ELR (cell line): Measurements from ENCODE around the gene MTA1.
A peak's percentile ranks its signal among the peaks of the same experiment; 100 is the strongest.

Source experiments
- DNase-seq: peaks from one replicate; pipeline ENCODE4 v3.0.0-alpha.2; 2015; ENCODE audit warnings: low read depth

MTA1 gene

DNA sequence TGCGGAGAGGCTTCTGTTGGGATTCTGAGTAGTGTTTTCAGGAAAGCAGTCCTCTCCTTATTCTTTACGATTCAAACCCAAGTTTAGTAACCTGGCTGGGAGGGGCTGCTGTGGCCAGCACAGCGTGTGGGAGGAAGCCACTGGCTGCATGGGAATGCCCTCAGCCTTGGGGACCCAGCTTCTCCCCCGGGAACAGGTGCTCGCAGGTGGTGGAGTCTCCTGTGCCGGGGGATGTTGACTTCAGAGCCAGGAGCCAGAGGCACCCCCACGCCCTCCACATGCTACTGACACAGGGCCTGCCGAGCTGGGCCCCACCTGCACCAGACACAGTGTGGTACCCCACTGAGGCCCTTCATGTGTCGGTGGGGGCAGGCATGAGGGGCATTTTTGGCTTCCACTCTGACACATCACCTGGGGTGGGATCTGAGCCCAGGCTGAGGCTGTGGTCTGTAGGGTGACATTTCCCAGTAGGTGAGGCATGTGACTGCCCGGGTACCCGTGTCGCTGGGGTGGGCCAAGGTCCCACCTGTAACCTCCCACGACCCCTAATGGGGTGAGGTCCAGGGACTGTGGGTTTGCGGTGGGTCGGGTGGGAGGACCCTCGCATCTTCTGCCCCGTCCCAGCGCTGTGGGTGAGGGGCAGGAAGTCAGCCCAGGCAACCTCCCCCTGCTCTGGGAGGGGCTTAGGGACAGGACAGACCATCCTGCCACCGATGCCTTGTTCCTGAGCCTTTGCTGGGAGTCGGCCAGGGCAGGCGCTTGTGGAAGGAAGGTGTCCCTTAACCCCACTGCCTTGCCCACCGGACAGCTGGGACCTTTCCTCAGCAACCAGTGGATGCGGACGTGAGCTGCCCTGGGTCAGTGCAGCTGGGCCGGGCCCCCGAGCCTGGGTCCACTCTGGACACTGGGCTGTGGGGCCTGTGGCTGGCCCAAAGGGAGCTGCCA is 26.5 kb downstream of the MTA1 start:
- no peak for DNase-seq

DNA sequence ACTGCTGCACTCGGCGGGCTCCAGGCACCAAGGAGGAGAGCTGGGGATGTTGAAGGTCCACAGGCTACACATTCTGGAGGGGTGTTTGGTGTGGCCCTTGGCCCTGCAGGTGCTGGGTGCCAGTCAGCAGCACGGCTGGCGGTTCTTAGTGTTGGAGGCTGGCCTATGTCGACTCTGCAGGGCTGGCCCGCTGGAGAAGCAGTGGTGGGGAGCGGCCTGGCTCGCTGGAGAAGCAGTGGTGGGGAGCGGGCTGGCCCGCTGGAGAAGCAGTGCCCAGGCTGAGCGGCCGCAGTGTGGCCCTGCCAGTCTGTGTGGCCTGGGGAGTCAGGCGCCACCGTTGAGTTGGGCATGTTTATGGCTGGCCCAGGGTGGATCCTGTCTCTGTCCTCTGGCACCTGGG is 27.3 kb downstream of the MTA1 start:
- DNase-seq: no peak

DNA sequence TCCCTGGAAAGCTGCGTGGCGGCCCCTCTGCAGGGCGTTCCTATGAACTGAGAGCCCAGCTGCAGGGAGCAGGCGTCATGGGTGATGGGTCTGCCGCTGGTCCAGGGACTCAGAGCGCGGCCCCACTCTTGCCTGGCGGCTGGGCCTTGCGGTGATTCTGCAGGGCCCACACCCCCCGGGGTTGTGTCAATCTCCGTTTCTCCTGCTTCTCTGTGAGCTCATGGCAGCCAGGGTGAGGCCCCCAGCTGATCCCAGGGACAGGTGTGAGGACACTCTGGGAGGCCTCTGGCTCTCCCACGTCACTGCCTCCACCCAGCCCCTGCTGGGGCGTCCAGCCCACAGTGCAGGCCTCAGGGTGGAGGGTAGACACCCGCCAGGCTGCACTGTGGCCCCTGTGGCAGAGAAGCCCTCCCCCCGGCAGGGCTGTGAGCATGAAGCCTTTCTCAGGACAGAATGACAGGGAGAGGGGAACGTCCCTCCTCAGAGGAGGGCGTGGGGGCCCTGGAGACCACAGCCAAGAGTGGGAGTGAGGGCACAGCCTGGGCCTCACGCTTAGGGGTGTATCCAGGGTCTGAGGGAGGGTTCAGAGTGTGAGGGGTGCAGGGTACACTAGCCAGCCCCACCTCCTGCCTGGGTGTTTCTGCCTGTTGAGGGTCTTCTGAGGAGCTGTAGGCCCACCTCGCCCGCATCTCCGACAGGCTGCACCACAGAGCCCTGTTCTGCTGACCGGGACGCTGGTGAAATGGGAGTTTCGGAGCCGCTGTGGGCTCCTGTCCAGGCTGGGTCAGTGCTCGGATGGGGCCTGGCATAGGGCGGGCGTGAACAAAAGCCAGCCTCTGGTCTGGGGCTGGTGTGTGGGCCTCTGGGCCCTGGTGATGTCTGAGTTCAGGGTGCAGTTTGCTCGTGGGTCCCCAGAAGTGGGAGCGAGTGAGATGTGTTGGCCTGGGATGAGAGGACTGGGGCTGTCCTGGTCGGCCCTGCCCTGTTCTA is 28.3 kb downstream of the MTA1 start:
- DNase-seq: no peak

DNA sequence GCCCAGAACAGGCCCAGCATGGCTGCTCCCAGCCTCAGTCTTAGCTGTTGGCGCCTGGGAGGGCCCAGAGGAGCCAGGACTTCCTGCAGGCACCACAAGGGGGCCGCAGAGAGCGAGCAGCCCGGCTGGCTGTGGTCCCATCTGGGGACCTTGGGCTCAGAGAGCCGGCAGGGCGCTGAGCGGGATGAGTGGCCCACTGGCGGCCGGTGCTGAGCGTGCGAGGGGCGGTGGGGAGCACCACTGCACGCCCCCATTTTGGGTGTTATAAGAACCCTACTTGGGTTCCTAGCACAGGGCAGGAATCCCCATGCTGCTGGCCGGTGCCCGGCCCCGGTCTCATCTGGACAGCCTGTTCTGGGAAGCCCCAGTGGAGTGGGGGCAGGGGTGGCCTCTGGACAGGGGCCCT is 29.1 kb downstream of the MTA1 start:
- DNase-seq: peak; percentile 58

DNA sequence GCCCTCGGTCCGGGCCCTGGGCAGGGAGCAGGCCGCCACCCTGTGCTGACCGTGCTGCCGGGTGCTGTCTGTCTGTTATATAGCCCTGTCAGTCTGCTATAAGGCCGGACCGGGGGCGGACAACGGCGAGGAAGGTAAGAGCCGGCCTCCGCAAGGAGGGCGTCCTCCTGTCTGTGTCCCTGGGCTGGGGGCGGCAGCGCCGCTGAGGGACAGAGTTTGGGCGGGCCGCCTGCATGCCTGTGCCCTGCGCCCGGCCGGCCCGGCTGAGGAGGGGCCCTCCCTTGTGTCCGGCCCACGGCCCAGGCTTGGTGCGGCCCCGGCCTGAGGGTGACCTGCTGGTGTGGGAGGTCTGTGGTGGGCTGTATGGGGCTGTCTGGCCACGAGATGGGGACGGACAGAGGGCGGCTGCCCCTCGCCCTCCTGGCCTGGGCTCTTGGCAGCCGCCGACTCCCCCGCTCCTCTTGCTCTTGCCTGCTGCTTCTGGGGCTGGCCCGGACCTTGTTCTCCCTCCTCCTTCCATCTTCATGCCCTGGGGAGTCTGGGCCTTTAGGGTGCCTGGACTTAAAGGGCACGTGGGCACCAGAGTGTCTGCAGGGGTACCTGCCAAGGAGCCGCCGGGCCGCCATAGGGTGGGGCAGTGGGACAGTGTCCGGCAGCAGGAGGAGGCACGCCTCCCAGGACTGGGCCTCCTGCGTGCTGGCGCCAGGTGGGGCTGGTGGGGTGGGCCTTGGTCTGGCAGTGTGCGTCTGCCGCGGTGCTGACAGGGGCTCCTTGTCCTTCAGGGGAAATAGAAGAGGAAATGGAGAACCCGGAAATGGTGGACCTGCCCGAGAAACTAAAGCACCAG is 29.9 kb downstream of the MTA1 start:
- no peak for DNase-seq

DNA sequence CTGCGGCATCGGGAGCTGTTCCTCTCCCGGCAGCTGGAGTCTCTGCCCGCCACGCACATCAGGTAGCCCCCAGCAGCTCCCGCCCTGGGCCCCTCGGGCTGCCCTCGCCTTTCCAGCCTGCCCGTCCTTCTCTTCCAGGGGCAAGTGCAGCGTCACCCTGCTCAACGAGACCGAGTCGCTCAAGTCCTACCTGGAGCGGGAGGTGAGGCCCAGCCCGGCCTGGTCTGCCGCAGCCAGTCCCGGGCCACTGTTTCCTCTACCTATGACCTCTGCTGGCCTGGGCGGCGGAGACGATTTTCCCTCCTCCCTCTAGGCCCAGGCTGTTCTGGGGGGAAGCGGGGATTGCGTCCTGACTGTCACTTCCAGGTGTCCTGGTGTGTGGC is 30.5 kb downstream of the MTA1 start:
- no peak for DNase-seq

DNA sequence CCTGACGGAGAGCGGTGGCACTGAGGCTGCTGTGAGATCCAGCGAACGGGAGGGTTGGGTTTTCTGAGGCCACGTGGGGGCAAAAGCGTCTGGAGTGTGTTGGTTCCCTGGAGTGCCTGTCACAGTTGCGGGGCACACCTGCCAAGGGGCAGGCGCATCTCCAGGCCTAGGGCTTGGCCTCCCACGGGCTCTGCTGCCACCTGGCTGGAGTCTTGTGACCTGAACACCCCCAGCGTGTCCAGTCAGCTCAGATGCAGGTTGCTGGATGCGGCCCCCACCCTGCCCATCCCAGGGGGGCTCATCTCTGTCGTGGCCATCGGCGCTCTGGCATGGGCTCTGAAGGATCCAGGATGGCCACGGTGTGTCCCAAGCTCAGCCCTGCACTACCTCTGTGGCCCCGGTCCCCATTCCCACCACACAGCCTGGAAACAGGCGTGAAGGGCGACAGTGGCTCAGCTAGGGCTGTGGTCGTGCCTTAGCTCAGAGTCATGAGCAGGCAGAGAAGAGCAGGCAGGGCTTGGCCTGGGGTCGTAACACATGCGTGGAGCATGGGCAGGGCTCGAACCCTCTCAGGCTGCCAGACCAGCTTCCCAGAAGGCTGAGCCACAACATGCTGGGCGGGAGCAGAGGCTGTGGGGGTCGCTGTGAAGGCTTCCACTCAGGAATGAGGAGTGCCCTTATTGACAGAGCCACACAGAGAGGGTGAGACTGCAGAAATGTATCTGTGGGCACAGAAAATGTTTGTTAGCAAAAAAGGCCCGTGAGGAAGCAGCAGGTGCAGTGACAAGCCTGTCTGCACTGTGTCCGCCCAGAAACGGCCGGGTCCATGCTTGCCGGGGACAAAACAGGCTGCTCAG is 31.5 kb downstream of the MTA1 start:
- no peak for DNase-seq

DNA sequence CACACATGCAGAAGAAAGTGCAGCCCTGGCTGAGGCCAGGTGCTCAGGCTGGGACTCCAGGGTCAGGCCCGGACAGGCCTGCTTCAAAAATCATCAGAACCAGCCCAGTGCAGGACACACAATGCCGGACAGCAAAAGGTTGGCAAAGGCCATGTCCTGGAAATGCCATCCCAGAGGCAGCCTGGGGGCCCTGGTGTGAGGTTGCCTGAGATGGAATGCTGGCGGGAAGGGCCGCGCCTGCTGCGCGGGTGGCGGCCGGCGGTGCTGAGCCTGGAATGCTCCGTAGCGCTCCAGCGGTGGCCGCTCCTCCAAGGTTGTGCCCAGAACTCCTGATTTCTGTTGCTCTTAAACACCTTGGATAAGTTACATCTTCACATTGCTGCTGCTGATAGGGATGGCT is 33.3 kb downstream of the MTA1 start:
- no peak for DNase-seq

DNA sequence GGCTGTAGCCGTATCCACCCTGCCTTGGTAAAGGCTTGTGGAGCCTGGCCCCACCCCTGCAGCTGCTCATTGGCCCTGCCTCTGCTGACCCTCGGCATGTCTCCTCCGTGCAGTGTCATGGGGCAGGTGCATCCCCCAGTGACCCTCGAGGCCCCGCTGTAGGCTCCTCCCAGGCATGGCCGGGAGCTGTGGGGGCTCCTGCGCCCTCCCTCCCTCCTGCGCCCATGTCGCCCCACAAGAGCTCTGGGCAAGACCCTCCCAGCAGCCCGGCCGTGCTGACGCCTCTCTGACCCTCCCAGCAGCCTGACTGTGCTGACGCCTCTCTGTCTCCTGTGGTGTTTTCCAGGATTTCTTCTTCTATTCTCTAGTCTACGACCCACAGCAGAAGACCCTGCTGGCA is 34.2 kb downstream of the MTA1 start:
- DNase-seq: no peak

DNA sequence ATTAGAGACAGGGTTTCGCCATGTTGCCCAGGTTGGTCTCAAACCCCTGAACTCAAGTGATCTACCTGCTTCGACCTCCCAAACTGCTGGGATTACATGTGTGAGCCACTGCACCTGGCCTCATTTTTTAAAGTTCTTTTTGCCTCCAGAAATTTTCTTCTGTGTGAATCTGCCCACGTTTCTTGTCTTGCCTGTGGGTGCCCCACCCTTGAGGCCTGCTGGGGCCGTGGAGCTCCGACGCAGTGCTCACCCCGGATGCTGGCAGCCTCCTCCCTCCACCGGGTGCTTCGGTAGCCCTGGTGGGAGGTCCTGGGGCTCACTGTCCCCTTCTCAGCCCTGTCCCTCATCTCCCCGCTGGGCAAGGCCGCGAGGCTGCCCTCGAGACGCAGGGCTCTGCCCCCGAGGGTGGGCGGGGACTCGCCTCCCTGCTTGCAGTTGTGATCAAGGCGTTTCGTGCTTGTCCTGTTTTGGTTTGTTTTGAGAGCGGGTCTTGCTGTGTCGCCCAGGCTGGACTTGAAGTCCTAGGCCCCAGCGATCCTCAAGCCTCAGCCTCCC is 35.5 kb downstream of the MTA1 start:
- no peak for DNase-seq

DNA sequence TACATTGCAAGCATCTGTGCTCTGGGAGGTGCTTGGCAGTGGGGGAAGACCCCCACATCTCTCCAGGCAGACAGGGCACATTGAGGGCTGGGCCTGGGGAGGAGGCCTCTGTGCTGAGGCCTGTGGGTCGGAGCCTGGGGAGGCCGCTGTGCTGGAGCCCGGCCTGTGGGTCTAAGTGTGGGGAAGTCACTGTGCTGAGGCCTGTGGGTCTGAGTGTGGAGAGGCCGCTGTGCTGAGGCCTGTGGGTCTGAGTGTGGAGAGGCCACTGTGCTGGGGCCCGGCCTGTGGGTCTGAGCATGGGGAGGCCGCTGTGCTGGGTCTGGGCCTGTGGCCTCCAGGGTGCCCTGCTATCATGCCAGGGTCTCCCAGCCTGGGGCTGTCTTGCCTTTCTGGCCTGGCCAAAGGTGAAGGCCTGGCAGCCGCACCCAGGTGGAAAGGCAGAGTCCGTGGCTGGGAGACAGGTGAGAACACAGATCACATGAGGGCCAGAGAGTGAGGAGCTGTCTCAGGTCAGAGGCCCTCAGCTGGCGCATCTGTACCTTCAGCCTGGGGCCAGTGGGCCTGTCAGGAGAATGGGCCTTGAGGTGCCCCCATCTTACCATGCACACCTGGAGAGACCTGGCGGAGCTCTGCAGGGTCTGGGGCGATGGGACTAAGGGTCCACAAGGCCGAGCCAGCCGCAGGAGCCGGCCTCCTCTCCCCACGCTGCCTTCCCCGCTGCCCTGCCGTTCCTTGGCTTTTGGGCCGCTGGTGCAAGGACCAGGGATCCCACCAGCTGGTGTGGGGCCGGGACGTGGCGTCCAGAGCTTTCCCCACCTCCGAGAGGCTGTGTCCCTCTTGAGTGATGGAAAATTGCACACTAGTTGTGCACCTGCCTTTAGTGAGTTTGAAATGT is 36.4 kb downstream of the MTA1 start:
- no peak for DNase-seq

DNA sequence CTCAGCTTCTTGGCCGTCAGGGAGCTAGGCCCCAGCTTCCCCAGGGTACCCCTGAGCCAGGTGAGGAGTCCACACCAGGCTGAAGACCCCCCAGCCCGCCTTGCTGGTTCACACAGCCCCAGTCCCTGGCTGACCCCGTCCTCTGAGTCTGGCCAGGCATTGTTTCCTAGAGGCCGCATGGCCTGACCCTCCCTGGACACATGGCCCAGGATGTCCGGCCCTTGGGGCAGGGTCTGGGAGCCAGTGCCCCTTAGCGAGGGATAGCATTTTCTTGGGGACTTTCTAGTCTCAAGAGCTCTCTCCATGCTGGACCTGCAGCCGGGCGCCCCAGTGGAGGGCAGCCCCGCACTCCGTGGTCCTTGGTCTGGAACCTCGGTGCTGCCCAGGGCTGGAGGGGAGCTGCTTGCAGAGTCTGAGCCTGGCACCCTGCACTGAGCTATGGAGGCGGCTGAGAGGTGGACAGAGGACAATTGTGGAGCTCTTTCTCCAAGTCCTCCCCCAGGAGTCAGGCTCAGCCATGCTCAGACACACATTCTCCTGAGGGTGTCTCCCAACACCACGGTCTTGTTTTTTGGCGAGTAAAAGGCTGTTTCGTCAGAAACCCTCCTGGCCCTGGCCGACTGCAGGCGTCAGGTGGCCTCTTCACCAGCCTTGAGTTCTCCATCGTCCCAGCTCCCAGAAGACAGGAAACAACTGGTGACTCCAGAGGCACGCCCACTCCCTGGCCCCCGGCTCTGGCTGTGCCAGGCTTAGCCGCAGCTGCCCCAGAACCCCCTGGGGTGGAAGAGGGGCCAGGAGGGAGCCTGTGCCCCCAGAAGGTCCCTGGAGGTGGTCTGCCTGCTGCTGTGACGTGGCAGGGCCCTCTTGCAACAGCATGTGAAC is 37.4 kb downstream of the MTA1 start:
- no peak for DNase-seq

DNA sequence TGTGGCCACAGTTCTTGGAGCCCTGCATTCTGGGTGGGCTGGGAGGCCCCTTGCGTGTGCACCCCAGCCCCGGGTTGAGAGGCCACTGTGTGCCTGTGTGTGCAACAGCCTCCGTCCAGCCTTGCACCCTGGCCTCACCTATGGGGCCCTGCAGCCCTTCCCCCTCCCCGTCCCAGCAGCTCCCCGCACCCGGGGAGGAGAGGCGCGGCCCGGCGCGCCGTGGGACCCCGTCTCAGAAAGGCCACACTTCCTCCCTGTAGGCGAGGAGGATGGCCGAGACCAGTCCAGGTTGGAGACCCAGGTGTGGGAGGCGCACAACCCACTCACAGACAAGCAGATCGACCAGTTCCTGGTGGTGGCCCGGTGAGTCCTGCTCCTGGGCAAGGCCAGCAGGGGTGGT is 38.4 kb downstream of the MTA1 start:
- DNase-seq: no peak

DNA sequence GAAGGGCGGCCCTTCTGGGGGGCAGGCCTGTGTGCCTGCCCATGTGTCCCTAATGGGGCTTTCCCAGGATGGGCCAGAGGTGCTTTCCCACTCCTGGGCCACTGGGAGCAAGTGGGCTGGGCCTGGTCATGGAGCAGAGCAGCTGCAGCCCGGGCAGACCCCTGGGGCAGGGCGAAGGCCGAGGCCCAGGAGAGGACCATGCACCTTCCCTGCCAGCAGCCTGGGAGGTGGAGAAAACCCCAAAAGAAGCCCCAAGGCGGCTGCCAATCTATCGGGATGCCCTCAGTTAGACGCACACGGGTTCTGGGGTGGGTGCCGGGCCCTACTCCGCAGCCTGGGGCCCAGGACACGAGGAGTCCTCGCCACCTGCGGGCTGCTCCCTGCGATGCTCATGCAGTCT is 38.9 kb downstream of the MTA1 start:
- no peak for DNase-seq

DNA sequence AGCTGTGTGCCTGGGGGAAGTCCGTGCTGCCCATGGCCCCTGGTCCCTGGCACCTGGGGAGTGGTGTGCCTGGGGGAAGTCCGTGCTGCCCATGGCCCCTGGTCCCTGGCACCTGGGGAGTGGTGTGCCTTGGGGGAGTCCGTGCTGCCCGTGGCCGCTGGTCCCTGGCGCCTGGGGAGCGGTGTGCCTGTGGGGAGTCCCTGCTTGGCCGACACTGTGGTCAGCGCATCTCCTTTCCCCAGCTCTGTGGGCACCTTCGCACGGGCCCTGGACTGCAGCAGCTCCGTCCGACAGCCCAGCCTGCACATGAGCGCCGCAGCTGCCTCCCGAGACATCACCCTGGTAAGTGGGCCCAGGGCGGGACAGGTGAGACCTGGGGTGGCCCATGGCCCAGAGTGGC is 40.5 kb downstream of the MTA1 start:
- no peak for DNase-seq

DNA sequence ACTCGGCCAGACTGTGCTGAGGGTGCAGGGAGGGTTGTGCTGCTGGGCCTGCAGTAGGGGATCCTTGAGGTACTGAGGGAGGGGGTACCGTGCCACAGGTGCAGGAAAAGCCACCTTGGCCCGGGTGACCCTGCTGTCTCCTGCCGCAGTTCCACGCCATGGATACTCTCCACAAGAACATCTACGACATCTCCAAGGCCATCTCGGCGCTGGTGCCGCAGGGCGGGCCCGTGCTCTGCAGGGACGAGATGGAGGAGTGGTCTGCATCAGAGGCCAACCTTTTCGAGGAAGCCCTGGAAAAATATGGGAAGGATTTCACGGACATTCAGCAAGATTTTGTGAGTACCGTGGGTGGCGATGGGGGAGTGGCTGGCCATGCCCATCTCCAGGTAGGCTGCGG is 41.0 kb downstream of the MTA1 start:
- no peak for DNase-seq

DNA sequence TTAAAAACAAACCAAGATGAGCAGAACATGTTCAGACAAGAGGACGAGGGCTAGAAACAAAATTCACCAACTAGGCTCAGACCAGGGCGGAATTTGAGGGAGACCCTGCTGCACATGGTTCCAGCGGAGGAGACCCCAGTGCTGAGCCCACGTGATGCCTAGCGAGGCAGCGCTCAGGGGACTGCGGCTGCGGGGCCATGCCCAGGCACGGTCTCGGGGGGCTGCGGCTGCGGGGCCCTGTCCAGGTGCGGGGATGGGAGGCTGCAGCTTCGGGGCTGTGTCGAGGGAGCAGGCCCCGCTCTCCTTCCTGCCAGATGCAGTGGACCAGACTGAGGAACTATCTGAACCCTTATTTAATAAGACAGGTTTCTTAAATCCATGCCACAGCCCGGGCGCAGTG is 42.3 kb downstream of the MTA1 start:
- no peak for DNase-seq

DNA sequence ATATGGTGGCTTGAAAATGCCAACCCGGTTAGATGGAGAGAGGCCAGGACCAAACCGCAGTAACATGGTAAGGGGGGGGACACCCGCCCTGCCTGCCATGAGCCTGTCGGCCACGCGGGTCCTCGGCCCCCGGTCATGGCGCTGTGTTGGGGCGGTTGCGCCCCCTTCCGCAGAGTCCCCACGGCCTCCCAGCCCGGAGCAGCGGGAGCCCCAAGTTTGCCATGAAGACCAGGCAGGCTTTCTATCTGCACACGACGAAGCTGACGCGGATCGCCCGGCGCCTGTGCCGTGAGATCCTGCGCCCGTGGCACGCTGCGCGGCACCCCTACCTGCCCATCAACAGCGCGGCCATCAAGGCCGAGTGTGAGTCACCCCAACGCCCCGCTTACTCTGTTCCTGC is 44.9 kb downstream of the MTA1 start:
- no peak for DNase-seq
